Type B pancreatic cell (in vitro differentiated cells): Measurements from ENCODE around the gene NTN1. TPM values are rescaled to one million over a fixed set of nuclear protein-coding genes. Genes with fewer than 3 reads are reported as not detected.

Experiments used
- DNase-seq: peaks from one replicate; pipeline ENCODE4 v3.0.0; 2021; ENCODE audit warnings: mixed read lengths; ENCODE audit not compliant: unreplicated experiment; ENCODE audit errors: extremely low spot score
- H3K27ac Mint-ChIP-seq: 2 replicates; pipeline ENCODE4 v1.8.0; 2021; ENCODE audit warnings: mild to moderate bottlenecking, mixed read lengths
- H3K27me3 Mint-ChIP-seq: 2 replicates; pipeline ENCODE4 v1.8.0; 2021; ENCODE audit warnings: mixed read lengths
- H3K36me3 Mint-ChIP-seq: 2 replicates; pipeline ENCODE4 v1.8.0; 2021; ENCODE audit warnings: mixed read lengths
- H3K4me1 Mint-ChIP-seq: one replicate; pipeline ENCODE4 v1.8.0; 2021; ENCODE audit warnings: mixed read lengths; ENCODE audit not compliant: unreplicated experiment
- H3K4me3 Mint-ChIP-seq: 2 replicates; pipeline ENCODE4 v1.8.0; 2021; ENCODE audit warnings: mild to moderate bottlenecking, mixed read lengths
- H3K9me3 Mint-ChIP-seq: 2 replicates; pipeline ENCODE4 v1.8.0; 2021; ENCODE audit warnings: mixed read lengths
- CTCF ChIP-seq: fragments of 200-600 bp; sonication (generic); conservative IDR thresholded peaks from 2 replicates; pipeline ENCODE4 v1.5.0; 2021; ENCODE audit warnings: antibody characterized with exemption, mild to moderate bottlenecking
- total RNA-seq: library from RNA; stranded (reverse); gene quantifications from 2 replicates; pipeline ENCODE4 v1.2.1, GENCODE V29; 2021; ENCODE audit warnings: low replicate concordance

Gene NTN1
- total RNA-seq, 1 donor from 2014 or later = 10.7 TPM

GRCh38 chr17:9080296-9080914, 59.1 kb downstream of the NTN1 start:
- no peak for TF ChIP-seq CTCF
- peaks cover 4% of the 10 kb centered on the region for H3K4me1 Mint-ChIP-seq
- no peak overlapping the region for H3K4me3 Mint-ChIP-seq
- peaks cover 5% of the 10 kb centered on the region for H3K9me3 Mint-ChIP-seq
- DNase-seq = no peak
- H3K27me3 Mint-ChIP-seq = peaks cover 6% of the 10 kb centered on the region
- no peaks in the 10 kb centered on the region for H3K36me3 Mint-ChIP-seq
- H3K27ac Mint-ChIP-seq = no peak overlapping the region

- Mint-ChIP-seq H3K27me3 (peaks cover 6% of the 10 kb centered on the region), H3K27ac (no peak overlapping the region), H3K4me1 (peaks cover 4% of the 10 kb centered on the region), H3K36me3 (no peaks in the 10 kb centered on the region), H3K9me3 (peaks cover 5% of the 10 kb centered on the region), H3K4me3 (no peak overlapping the region)
- TF ChIP-seq CTCF = no peak
- no peak for DNase-seq
Measured at GRCh38 chr17:9080983-9081382, 59.7 kb downstream of the NTN1 start.

GRCh38 chr17:9086577-9086976, 65.3 kb downstream of the NTN1 start:
- peaks cover 4% of the 10 kb centered on the region for H3K4me1 Mint-ChIP-seq
- H3K4me3 Mint-ChIP-seq = no peak overlapping the region
- no peak overlapping the region for H3K27ac Mint-ChIP-seq
- no peaks in the 10 kb centered on the region for H3K36me3 Mint-ChIP-seq
- peaks cover 3% of the 10 kb centered on the region for H3K27me3 Mint-ChIP-seq
- H3K9me3 Mint-ChIP-seq = no peaks in the 10 kb centered on the region
- TF ChIP-seq CTCF = no peak
- DNase-seq = no peak

GRCh38 chr17:9087921-9088320, 66.6 kb downstream of the NTN1 start:
- no peaks in the 10 kb centered on the region for H3K36me3 Mint-ChIP-seq
- no peak overlapping the region for H3K4me3 Mint-ChIP-seq
- no peaks in the 10 kb centered on the region for H3K9me3 Mint-ChIP-seq
- TF ChIP-seq CTCF = no peak
- H3K27ac Mint-ChIP-seq = no peak overlapping the region
- no peak for DNase-seq
- H3K27me3 Mint-ChIP-seq = peaks cover 3% of the 10 kb centered on the region
- H3K4me1 Mint-ChIP-seq = peaks cover 4% of the 10 kb centered on the region

- Mint-ChIP-seq H3K4me3 (no peak overlapping the region), H3K27me3 (peaks cover 3% of the 10 kb centered on the region), H3K27ac (no peak overlapping the region), H3K36me3 (no peaks in the 10 kb centered on the region), H3K4me1 (no peaks in the 10 kb centered on the region), H3K9me3 (no peaks in the 10 kb centered on the region)
- no peak for TF ChIP-seq CTCF
- DNase-seq = no peak
Measured at GRCh38 chr17:9090641-9091096, 69.4 kb downstream of the NTN1 start.
